Lower leg skin (tissue), 3 donors: Measurements from ENCODE around the gene KCNH8.

Experiments used
- CTCF ChIP-seq, 3 donors: fragments of 450-650 bp; IDR thresholded peaks; one replicate each; pipeline ENCODE4 v1.5.1; 2016; ENCODE audit warnings: antibody characterized with exemption in 3 of 3, mild to moderate bottlenecking in 3 of 3, moderate library complexity in 2 of 3
- POLR2A ChIP-seq, 2 donors: fragments of 450-650 bp; IDR thresholded peaks; one replicate each; pipeline ENCODE4 v1.6.1; 2016 to 2017; ENCODE audit warnings: antibody characterized with exemption in 2 of 2, mild to moderate bottlenecking in 1 of 2, moderate library complexity in 1 of 2

GRCh38 chr3:19488939-19489338 is 340.6 kb downstream of the KCNH8 start:
- TF ChIP-seq POLR2A (IDR thresholded peaks at IDR 0.05): no peak
- no peak for TF ChIP-seq CTCF (IDR thresholded peaks at IDR 0.05)
